OCI-LY7 (cell line): ENCODE results near the gene AMOTL1. TPM values are rescaled to one million over a fixed set of nuclear protein-coding genes. Genes with fewer than 3 reads are reported as not detected.

ENCODE experiments used
- BruUV-seq: library from RNA; stranded (reverse); fragments of 400-500 nt; replicated peaks from 2 replicates; lab custom pipeline; 2021; lab: Mats Ljungman, UMichigan
- CTCF ChIA-PET: fragments of 300-600 bp; sonication (Branson Sonifier 250); formaldehyde crosslinking; loops from one replicate; lab custom pipeline; 2022; ENCODE audit warnings: antibody characterized with exemption; ENCODE audit not compliant: unreplicated experiment; lab: Charles Lee
- POLR2A ChIA-PET: fragments of 300-600 bp; sonication (Branson Sonifier 250); formaldehyde crosslinking; loops from one replicate; lab custom pipeline; 2022; ENCODE audit warnings: antibody characterized with exemption; lab: Charles Lee
- DNase-seq: peaks from one replicate; pipeline ENCODE4 v3.0.0-alpha.2; 2015; ENCODE audit warnings: low spot score
- H2AFZ ChIP-seq: fragments of 200-600 bp; sonication (generic), shearing (Covaris generic); 2 replicates; pipeline ENCODE4 v1.6.1; 2014; ENCODE audit warnings: mild to moderate bottlenecking, antibody characterized with exemption, low read length, moderate library complexity
- H3K27ac ChIP-seq: fragments of 200-600 bp; sonication (generic); 2 replicates; pipeline ENCODE4 v1.5.1; 2014; ENCODE audit warnings: mixed run types, low read depth, mild to moderate bottlenecking, moderate library complexity, low read length, inconsistent platforms; ENCODE audit not compliant: poor library complexity, severe bottlenecking
- H3K36me3 ChIP-seq: fragments of 200-600 bp; sonication (generic); 2 replicates; pipeline ENCODE4 v1.6.1; 2014; ENCODE audit warnings: mild to moderate bottlenecking, antibody characterized with exemption, low read length, moderate library complexity, mixed read lengths; ENCODE audit not compliant: insufficient read depth
- H3K4me1 ChIP-seq: fragments of 200-600 bp; sonication (generic); 2 replicates; pipeline ENCODE4 v1.5.1; 2014; ENCODE audit warnings: mild to moderate bottlenecking, low read length; ENCODE audit not compliant: insufficient read depth, poor library complexity, severe bottlenecking
- H3K4me2 ChIP-seq: fragments of 200-600 bp; sonication (generic); 2 replicates; pipeline ENCODE4 v1.6.1; 2014; ENCODE audit warnings: mild to moderate bottlenecking, low read length
- H3K4me3 ChIP-seq: fragments of 200-600 bp; sonication (generic); 2 replicates; pipeline ENCODE4 v1.5.1; 2014; ENCODE audit warnings: mild to moderate bottlenecking, low read depth, low read length; ENCODE audit not compliant: poor library complexity, severe bottlenecking
- H3K79me2 ChIP-seq: fragments of 200-600 bp; sonication (generic); 2 replicates; pipeline ENCODE4 v1.6.1; 2016; ENCODE audit warnings: low read depth, mild to moderate bottlenecking, low read length, moderate library complexity, mixed read lengths; ENCODE audit not compliant: insufficient read depth
- H3K9me2 ChIP-seq: fragments of 200-600 bp; sonication (generic); 2 replicates; pipeline ENCODE4 v1.6.1; 2016; ENCODE audit warnings: mild to moderate bottlenecking, low read length, mixed read lengths; ENCODE audit not compliant: insufficient read depth
- H3K9me3 ChIP-seq: fragments of 200-600 bp; sonication (generic); 2 replicates; pipeline ENCODE4 v1.6.1; 2014; ENCODE audit warnings: mild to moderate bottlenecking, mixed run types, low read length, mixed read lengths
- H4K20me1 ChIP-seq: fragments of 200-600 bp; sonication (generic); 2 replicates; pipeline ENCODE4 v1.6.1; 2014; ENCODE audit warnings: mild to moderate bottlenecking, antibody characterized with exemption, low read length, moderate library complexity, mixed read lengths; ENCODE audit not compliant: insufficient read depth
- CTCF ChIP-seq: fragments of 200-600 bp; sonication (generic); conservative IDR thresholded peaks from 2 replicates; pipeline ENCODE4 v1.5.1; 2014; ENCODE audit warnings: mild to moderate bottlenecking, antibody characterized with exemption, low read length, moderate library complexity, mixed read lengths
- EZH2phosphoT487 ChIP-seq: fragments of 200-600 bp; sonication (generic); IDR thresholded peaks from 2 replicates; pipeline ENCODE4 v1.6.1; 2018; ENCODE audit warnings: low read depth, borderline replicate concordance, mild to moderate bottlenecking, mixed run types, antibody characterized with exemption, low read length, moderate library complexity, mixed read lengths
- intact Hi-C: fragments of 100-400 bp; cut with micrococcal nuclease; formaldehyde crosslinking; loops from one replicate; pipeline ENCODE4 v1.10.0; 2022; ENCODE audit not compliant: unreplicated experiment
- total RNA-seq, 2 experiments: library from RNA; depleted of rRNA in 1 of 2; stranded (reverse); fragments of >200 nt in 1 of 2; shearing (Covaris generic) in 1 of 2; gene quantifications; 2 replicates each; pipeline ENCODE4 v1.2.3, GENCODE V29; 2014 to 2022

AMOTL1 gene
- total RNA-seq, 2 experiments from 2014 or later = not detected

- intact Hi-C loops = no loop called here
- Histone ChIP-seq H3K4me1 (no peaks in the 10 kb centered on the region), H3K36me3 (no peaks in the 10 kb centered on the region), H3K9me3 (no peaks in the 10 kb centered on the region), H3K27ac (no peak overlapping the region), H3K9me2 (no peaks in the 10 kb centered on the region), H3K4me2 (no peak overlapping the region), H3K79me2 (no peaks in the 10 kb centered on the region), H4K20me1 (no peaks in the 10 kb centered on the region), H2AFZ (no peak overlapping the region), H3K4me3 (no peak overlapping the region)
- CTCF ChIA-PET = interaction anchor here (0.6 kb wide), 1 partner anchor 856 kb away, joined by 3 read pairs; no protein-coding TSS in a partner anchor
- POLR2A ChIA-PET = no interaction called here
- BruUV-seq = no TSS peak
- DNase-seq = no peak
- TF ChIP-seq CTCF = no peak
- no peak for TF ChIP-seq EZH2phosphoT487
Measured at GRCh38 chr11:94857337-94857736, 89.2 kb downstream of the AMOTL1 start.

GRCh38 chr11:94858012-94858705 is 90.0 kb downstream of the AMOTL1 start:
- Histone ChIP-seq H2AFZ (no peak overlapping the region), H3K4me3 (no peak overlapping the region), H3K27ac (no peak overlapping the region), H4K20me1 (no peaks in the 10 kb centered on the region), H3K36me3 (no peaks in the 10 kb centered on the region), H3K9me3 (no peaks in the 10 kb centered on the region), H3K9me2 (no peaks in the 10 kb centered on the region), H3K79me2 (no peaks in the 10 kb centered on the region), H3K4me1 (no peaks in the 10 kb centered on the region), H3K4me2 (no peak overlapping the region)
- TF ChIP-seq EZH2phosphoT487 = no peak
- TF ChIP-seq CTCF = no peak
- POLR2A ChIA-PET = no interaction called here
- BruUV-seq = no TSS peak
- CTCF ChIA-PET = no interaction called here
- intact Hi-C loops = no loop called here
- no peak for DNase-seq

GRCh38 chr11:94860333-94860732 is 92.2 kb downstream of the AMOTL1 start:
- ChIA-PET CTCF (no interaction called here), POLR2A (no interaction called here)
- intact Hi-C loops = no loop called here

More at GRCh38 chr11:94860333-94860732, 92.2 kb downstream of the AMOTL1 start:
- Histone ChIP-seq H3K4me2 (no peak overlapping the region), H3K9me2 (no peaks in the 10 kb centered on the region), H3K9me3 (no peaks in the 10 kb centered on the region), H3K4me3 (no peak overlapping the region), H3K27ac (no peak overlapping the region), H3K4me1 (no peaks in the 10 kb centered on the region), H2AFZ (no peak overlapping the region), H3K79me2 (no peaks in the 10 kb centered on the region), H3K36me3 (no peaks in the 10 kb centered on the region), H4K20me1 (no peaks in the 10 kb centered on the region)
- BruUV-seq = no TSS peak
- TF ChIP-seq CTCF (no peak), EZH2phosphoT487 (no peak)
- no peak for DNase-seq
